ENCODE measurements around the gene OR14I1.

Gene OR14I1

DNA sequence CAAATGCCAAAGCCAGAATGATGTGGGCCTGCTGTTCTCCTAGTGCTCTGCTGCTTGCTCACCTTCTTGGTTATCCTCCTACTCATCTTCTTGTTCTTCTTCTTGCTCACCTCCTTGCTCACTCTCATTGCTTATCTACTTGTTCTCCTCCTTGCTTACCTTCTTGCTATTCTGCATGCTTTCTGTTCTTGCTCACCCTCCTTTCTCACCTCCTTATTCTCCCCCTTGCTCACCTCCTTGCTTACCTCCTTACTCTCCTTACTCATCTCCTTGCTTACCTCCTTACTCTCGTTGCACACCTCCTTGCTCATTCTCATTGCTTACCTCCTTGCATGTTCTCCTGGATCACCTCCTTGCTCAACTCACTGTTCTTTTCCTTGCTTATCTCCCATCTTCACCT is at the start of gene OR14I1:
TSS of gene OR14I1 (minus strand) at position 53 of the 400 bp plus-strand sequence.
- DNase-seq: no peak

DNA sequence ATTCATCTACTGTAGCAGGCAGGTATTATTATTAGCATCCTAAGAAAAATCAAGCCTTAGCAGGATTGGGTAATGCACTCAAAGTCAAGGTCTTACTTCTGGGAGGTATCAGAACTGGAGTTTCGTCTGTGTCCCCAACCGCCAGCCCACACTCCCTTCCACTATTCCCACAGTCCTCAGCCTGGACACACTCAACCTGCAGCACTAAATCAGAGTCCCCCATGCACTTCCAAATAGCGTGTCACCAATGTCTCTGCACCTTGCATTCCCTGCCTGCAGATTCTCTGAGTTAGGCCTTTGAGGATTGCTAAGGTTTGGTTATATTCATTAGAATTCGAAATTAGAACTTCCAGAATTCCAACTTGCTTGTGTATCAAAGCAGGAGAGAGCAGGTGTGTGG is 49.1 kb upstream of the OR14I1 start:
- no peak for DNase-seq

DNA sequence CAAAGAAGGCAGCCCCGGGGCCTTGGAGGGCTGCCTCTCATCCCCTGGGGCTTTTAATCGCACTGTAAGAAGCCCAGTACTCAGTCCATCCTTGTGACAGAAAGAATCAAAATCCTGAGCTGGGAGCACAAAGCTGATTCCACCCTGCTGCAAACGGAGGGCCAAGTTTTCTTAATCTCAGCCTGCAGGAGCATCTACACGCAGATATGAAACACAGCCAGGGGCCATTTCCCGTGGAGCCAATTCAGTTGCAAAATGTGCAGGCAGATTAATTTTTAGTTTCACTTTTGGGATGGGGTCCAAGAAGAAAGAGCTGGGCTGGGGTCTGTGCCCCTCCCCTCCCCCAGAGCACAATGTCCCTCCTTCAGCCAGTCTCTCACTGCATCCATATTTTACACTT is 48.6 kb upstream of the OR14I1 start:
- DNase-seq: no peak

DNA sequence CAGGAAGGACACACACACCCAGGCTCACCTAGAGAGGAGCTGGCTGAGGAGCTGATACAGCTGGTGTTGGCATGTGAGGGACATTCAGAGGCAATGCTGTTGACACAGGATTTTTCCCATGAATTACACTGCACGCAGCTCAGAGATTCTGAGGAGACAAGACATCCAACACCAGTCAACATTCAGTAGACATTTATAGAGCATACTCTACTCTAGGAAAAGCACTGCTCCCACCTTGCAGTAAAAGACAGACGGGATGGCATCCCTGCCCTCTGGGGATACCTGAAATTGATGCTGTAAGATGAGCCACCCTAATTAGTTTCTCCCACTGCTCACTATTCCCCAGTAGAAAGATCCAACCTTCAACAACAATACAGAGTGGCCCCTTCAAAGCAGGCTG is 47.9 kb upstream of the OR14I1 start:
- DNase-seq: no peak

DNA sequence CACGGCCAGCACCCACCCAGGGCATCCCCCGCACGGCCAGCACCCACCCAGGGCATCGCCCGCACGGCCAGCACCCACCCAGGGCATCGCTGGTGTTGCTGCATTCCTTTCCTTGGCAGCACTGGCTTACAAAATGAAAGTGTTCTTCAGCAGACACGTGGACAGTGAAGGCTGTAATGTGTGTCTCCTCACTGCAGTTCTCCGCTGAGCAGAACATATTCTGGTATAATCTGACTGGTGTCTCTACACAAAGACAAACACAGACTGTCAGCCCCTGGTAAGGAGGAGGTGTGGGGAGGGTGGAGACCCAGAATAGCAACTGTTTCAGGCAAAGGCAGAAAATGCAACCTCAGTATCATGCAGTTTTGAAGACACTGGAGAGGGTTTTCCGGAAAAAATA is 45.6 kb upstream of the OR14I1 start:
- DNase-seq: no peak

DNA sequence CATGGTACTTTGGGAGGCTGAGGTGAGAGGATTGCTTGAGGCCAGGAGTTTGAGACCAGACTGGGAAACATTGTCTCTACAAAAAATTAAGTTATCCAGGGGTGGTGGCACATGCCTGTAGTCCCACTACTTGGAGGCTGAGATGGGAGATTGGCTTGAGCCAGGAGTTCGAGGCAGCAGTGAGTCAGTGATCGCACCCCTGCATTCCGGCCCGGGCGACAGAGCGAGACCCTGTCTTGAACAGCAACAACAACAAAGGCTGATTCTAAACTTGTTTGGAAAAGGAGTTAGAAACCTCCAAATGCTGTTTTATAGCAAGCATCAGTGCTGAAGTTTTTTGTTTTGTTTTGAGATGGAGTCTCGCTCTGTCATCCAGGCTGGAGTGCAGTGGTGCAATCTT is 38.3 kb upstream of the OR14I1 start:
- no peak for DNase-seq

DNA sequence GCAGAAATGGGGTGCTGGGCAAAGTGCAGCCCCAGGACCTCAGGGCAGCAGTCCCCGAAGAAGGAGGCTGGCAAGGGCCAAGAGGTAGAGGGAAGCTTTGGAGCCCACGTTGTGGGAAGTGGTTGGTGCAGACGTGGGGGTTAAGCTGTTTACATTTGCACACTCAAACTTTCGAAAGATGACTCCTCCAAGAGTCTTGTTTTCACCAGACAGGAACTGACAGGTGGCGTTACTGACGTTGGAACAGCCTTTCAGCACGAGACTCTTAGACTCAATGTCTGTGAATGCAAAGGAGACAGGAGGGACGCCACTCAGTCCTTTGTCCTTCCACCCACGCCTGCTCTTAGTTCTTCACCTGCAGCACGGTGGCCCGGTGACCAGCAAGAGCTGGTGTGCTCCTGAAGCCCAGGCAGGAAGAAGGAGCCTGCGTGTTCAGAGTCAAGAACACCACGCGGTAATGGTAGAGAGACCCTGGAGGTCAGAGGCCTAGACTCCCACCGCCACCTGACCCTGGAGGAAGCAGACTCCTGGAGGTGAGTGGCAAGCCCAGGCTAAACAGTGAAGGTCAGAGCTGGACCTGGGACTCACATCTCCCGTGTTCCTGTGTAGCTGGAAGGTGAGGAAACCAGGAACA is 37.1 kb upstream of the OR14I1 start:
- DNase-seq: no peak

DNA sequence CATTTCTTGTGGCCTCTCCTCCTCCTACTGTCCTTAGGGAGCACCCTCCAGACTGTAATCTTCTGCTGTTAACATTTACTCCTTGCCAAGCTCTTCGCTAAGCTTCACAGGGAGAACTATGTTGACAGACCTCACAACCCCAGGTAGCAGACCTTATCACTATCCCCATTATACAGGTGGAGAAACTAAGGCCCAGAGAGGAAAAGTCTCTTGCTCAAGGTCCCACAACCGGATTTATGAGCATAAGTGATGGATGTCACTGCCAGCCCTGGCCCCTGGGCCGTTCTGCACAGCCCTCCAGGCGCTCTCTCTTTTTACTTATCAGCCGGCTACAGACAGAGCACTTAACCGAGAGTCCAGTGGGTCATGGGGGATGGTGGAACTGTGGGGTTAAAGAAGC is 34.9 kb upstream of the OR14I1 start:
- no peak for DNase-seq

DNA sequence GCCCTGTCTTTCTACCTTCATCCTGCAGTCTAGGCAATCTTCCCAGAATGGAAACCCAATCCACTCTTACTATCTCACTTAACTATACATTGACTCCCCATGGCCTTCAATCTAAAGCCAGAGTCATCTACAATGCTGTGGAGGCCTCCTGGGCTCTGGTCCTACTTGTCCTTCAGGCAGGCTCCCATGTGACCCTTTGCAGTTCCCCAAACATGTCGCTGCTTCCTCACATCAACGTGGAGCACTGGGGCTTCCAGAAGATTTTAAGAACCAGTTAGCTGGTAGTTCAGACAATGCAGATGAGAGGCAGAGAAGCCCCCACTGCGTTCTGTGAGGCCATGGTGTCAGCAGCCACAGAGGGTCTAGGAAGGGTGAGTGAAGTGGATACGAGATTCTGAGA is 34.4 kb upstream of the OR14I1 start:
- no peak for DNase-seq

DNA sequence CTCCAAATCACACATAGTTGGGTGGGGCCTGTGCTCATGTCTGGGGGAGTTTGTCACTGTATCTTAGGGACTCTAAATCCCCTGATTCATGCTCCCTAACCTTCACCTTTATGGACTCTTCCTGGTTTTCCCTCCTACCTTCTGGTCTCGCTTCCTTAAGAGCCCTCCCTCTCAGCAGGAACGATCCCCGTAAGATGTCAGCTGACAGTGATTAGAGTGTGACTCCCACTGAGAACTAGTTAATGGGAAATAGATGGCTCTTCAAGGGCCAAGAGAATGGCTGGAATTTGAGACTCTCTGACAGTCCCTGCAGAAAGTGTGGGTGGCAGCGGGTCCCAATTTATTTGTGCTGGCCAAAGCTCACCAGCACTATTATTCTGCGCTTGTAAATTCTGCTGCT is 31.0 kb upstream of the OR14I1 start:
- no peak for DNase-seq

DNA sequence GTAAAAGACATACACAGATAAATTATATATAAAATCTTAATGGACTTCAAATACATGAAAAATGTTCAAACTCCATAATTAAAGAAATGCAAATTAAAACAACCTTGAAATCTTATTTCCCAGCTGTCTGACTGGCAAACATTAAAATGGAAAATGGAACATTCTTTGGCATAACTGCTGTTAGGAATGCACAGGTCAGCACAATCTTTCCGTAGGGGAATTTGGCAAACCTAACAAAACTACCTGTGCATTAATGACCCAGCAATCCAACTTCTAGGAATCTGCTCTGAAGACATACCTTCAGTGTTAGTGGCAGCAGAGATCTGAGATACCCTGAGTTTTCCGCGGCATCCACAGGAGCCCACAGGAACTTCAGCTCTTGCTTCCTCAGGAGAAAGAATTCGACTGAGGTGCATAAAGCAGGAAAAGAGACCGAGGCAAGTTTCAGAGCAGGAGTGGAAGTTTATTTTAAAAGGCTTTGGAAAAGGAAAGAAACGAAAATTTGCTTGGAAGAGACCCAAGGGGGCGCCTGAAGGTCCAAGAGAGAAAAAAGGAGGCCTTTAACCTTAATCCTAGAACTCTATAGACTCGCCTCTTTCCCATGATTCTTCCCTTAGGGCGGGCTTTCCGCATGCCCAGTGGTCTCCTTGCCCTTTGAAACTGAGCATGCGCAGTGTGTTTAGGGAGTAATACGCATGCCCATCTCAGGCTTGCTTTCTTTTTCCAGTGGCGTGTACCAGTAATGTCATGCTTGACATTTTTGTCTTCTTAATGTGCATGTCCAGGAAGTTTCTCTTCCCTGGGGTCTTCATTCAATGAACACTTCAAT is 28.2 kb upstream of the OR14I1 start:
- DNase-seq: no peak

DNA sequence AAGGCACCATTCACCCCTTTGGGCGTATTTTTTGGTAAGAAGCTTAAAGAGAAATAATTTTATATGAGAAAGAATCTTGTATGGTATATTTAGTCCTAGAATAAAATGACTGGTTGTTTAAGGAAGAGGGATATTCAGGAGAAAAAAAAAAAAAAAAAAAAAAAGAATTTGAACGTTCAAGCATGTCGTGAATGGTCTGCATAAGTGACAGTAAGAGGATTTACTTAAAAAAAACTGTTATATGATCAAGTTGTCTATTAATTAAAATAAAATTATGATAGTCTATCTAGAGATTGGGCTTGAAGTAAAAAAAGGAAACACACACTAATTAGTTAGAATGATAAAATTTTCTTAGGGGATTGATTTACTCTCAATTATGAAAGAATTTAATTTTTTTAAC is 11.7 kb upstream of the OR14I1 start:
- no peak for DNase-seq

DNA sequence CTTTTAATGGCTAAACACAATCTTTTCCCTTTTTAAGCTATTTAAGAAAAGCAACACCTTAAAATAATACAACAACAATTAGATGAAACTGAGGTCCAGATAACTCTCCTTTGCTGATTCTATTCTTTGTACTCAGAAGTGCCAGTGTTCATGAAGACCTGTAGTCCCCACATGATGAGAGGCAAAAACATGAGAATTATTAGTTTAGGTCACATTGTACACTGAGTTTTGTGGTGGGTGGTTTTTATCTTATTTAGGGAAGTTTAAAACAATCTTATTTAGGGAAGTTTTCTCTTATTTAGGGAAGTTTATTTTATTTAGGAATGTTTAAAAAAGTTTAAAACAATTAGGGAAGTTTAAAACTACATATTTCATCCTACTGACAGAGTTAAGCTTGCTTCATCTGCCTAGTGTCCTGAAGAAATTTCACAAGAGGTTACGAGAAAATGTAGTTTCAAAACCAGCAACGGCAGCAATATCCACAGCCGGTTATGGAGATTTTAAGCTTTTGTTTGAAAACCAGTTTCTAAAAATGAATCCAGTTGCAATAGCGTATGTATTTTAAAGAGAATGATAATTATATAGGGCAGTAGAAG is 7.8 kb upstream of the OR14I1 start:
- DNase-seq: no peak

DNA sequence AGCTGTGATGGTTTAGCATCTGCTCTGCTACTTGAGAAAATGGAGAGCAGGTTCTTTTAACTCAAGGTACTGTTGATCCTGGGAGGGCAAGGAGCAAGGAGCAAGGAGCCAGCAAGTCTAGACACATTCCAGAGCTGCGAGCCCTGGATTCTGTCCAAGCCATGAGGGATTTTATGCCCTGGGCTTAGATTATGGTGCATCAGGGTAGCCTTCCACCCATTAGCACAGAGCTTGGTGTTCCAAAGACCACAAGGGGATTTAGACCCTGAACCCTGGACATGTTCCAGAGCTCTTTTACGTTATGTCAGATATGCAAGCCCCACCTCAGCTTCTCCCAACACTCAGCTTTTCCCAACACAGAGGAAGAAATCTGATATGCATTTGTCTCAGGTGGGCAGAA is 2.0 kb upstream of the OR14I1 start:
- DNase-seq: no peak

DNA sequence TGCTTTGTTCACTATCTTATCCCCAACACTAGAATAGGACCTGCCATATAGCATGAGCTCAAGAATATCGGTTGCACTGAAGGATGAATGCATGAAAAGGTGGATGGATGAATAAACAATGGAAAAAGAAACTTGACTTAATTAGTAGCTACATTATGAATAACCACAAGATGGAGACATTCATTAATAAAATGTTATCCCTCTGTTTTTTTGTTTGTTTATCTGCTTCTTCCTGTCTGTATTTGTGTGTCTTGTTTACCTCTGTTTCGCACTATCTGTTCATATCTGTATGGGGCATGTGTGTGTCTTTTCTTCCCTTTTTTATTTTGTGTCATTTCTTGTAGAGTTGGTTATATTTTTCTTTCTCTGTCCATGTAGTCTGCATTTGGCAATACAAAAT is 1.1 kb upstream of the OR14I1 start:
- no peak for DNase-seq

DNA sequence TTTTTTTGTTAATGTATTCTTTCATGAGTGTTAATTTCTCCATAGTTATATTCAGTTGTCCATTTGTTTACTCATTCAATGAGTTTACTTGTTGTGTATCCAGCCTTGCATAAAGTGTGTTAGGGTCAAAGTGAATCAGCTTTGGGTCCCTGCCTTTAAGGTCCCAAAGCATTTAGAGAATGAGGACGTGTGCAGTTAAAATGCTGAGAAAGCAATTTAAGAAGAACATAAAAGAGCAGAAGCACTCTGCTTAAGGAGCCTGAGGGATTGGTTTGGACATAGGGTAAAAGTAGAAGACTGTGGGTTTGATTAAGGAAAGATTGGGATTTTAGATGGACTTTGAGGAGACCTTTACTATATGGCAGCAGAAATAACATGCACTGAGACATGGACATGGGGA is 3.5 kb downstream of the OR14I1 start:
- no peak for DNase-seq

DNA sequence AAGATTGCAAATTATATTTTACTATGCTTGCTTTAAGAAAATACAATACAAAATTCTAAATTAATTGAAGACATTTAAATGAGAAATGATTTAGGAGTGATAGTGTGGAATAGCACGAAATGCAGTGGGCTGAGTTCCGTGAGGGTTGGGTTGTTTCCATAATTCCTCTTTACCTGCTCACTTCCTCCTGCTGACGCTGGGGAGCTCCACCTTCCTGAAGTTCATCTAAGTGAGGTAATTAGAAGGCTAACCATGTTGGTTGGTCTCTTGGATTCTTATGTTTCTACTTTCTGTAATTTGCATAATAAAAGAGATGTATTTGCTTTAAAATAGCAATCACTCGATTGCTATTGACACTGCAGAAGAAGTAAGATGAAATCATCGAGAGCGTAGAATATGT is 4.7 kb downstream of the OR14I1 start:
- DNase-seq: no peak

DNA sequence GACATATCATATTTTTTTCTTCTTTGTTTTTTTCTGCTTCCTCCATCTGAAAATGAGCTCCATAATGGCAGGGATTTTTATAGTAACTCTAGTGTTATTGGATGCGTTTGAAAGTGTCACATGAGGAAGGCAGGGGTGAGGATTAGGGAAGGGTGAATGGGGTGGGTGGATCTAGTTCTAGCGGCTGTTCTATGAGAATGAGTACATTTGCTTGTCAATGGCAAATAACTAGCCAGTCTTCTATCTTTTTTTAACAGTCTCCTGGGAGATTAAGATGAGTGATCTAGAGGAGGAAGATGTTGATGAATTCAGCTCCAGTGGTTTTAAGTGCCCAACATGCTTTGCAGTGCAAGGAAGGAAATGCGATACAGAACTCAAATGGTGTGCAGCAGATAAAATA is 5.8 kb downstream of the OR14I1 start:
- no peak for DNase-seq

DNA sequence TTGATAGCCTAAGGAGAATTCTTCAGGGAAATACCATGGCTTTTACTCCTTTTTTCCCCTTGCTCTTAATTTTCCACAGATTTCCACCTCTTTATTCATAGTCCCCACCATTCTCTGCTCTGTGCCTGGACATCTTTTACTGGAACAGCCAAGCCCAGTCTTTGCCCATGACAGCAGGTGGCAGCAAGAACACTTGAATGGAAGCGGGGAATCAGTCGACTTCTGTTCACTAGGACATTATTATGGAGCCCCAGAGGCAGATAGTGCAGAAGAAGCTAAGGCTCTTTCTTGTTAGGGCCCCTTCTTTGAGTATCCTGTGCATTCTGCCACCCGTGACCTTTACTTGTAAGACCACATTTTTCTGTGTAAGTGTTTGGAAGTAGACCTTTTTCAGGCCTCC is 6.3 kb downstream of the OR14I1 start:
- DNase-seq: no peak

DNA sequence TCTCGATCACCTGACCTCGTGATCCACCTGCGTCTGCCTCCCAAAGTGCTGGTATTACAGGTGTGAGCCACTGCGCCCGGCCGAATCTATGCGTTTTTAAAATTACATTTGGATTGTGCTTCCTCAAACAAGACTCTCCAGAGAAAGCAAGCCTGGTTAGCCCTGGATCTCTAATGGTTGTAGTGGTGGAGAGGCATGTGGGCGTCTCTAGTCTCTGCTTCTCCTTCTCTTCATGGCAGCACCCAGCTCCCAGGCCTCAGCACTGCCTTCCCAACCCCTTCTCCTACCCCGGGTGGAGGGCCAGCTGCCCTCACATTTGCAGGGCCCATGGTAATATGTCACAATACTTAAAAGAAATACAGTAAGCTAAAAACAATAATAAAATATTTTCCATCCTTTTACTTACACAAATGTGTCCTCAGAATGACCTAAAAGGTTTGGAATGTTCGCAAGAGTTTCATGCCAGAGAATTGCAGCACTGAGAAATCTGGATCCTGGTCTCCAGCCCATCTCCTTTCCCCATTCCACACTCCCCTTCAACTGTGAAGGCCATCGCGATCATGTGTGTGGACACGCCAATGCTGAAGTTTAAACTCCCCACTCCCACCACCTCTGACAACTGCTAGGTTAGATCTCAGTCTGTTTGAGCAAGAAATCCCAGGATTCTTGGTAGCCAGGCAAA is 7.0 kb downstream of the OR14I1 start:
- DNase-seq: no peak

DNA sequence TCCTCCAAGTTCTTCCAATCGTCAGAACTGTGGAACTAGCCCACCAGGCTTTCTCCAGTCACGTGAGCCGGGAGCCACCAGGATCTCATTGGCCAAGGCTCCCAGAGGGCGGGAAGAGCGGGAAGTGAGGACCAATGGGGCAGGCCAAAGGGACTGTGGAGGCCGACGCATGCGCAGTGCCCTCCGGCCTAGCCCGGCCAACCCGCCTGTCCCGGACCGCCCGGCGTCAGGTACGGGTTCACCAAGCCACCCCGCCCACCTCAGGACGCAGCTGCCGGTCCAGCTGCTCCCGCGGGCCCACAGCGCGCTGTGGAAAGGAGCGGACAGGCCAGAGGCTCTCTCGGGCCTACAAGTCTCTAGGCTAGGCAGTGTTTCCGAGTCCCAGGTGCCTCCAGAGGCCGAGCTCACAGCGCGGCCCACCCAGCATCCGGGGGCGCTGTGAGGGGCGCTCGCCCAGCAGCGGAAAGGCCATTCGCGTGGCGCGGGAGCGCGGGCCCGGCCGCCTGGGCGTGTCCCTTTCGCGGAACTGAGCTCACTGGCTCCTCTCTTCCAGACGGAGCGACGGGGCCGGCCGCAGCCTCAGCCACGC is 10.9 kb downstream of the OR14I1 start:
- no peak for DNase-seq

DNA sequence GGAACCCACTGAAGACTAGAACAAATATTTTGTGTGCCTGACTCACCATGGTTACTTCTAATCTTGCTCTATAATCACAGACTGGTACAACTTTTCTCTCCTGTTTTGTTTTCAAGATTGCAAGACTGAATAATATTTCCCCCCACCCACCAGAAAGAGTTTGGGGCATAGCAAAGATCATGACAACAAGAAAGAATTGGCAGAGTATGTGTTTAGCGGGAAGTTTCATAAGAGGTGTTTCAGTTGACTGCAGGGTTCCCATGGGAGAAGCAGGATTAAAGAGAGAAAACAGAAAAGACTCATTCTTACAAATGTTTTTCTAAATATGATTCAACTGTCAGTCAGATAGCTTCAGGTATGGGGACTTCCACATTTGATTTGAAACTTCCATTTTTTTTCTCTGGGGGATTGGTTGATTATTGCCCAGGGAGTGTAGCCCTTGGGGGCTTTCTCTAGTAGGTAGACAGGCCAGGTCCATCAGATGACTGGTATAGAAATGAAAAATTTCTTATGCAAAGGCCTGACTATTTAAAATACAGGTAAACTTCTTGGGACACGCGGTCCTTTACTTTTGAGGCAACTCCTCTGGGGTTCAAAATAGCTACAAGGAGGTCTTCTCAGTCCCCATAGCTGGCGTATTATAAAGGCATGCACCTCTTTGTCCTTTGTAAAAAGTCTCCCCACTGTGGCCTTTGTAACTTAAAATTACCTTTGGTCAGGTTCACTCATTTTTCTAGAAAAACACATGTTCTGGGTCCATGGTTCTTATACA is 13.9 kb downstream of the OR14I1 start:
- no peak for DNase-seq

DNA sequence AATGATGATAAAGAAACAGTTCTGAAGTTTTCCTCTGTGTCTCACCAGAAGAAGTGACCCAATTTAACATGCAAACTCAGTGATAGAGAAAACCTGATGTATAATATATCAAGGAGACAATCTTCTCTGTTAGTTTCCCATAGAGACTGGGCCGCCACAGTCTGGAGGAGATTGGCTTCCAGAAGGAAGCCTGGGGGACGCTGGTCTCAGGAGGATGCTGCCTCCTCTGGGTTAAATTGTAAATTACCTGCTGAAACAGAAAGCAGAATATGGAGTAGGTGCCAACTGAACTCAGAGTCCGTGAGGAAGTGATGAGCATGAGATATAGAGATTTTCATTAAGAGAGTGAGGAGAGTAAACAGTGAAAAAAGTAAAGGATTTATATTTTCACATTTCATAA is 15.8 kb downstream of the OR14I1 start:
- DNase-seq: no peak
